Measurements from ENCODE around the gene PRX.
A peak's percentile ranks its signal among the peaks of the same experiment; 100 is the strongest.

The PRX gene

GRCh38 chr19:40363069-40363468 is 50.1 kb downstream of the PRX start:
- no peak for DNase-seq

- no peak for DNase-seq
These were observed 51.0 kb downstream of the PRX start for GRCh38 chr19:40362160-40362559.

GRCh38 chr19:40360708-40361241 is 52.4 kb downstream of the PRX start:
- DNase-seq = no peak

- DNase-seq = no peak
These were observed 53.0 kb downstream of the PRX start for GRCh38 chr19:40360020-40360707.

GRCh38 chr19:40358773-40359172 is 54.4 kb downstream of the PRX start:
- no peak for DNase-seq

- no peak for DNase-seq
These were observed 55.5 kb downstream of the PRX start for GRCh38 chr19:40357640-40358039.

- no peak for DNase-seq
These were observed 56.2 kb downstream of the PRX start for GRCh38 chr19:40356681-40357595.

- no peak for DNase-seq
These were observed 57.0 kb downstream of the PRX start for GRCh38 chr19:40355975-40356680.

- DNase-seq = no peak
These were observed 64.1 kb downstream of the PRX start for GRCh38 chr19:40348961-40349507.

- DNase-seq = peak; percentile 99
These were observed 64.9 kb downstream of the PRX start, which contains the start of the genes C19orf47 and PLD3 for GRCh38 chr19:40348125-40348913. TSS of gene C19orf47 (minus strand) at chr19:40348397. CDS start at chr19:40341857, 6,540 bp downstream. TSS of gene PLD3 (plus strand) at chr19:40348695. CDS start at chr19:40366484, 17,789 bp downstream.

- no peak for DNase-seq
These were observed 68.8 kb downstream of the PRX start for GRCh38 chr19:40344422-40344821.
